OCI-LY7 (cell line): ENCODE measurements around the gene SLC25A31.
A peak's percentile ranks its signal among the peaks of the same experiment; 100 is the strongest.

Experiments
- CTCF ChIP-seq: fragments of 200-600 bp; sonication (generic); conservative IDR thresholded peaks from 2 replicates; pipeline ENCODE4 v1.5.1; 2014; ENCODE audit warnings: mild to moderate bottlenecking, antibody characterized with exemption, low read length, moderate library complexity, mixed read lengths
- EZH2phosphoT487 ChIP-seq: fragments of 200-600 bp; sonication (generic); IDR thresholded peaks from 2 replicates; pipeline ENCODE4 v1.6.1; 2018; ENCODE audit warnings: low read depth, borderline replicate concordance, mild to moderate bottlenecking, mixed run types, antibody characterized with exemption, low read length, moderate library complexity, mixed read lengths

GRCh38 chr4:127783026-127783769 lies 53.0 kb downstream of the SLC25A31 start:
- no peak for TF ChIP-seq CTCF
- TF ChIP-seq EZH2phosphoT487: 0 out of 2 replicates have a peak, but pooled peaks have one; percentile 79
